Endothelial cell of umbilical vein (primary cell): ENCODE results near the gene MORN3. TPM values are rescaled to one million over a fixed set of nuclear protein-coding genes. Genes with fewer than 3 reads are reported as not detected.

Experiments used
- BruUV-seq: library from RNA; stranded (reverse); fragments of 400-500 nt; replicated peaks from 2 replicates; lab custom pipeline; 2021; lab: Mats Ljungman, UMichigan
- CTCF ChIA-PET: fragments of 300-600, 350-600 bp; sonication (Branson Sonifier 250); formaldehyde crosslinking; loops from one replicate; lab custom pipeline; 2021; ENCODE audit warnings: antibody characterized with exemption, inconsistent platforms; lab: Charles Lee
- POLR2A ChIA-PET: fragments of 300-600, 350-600 bp; sonication (Branson Sonifier 250); formaldehyde crosslinking; loops from one replicate; lab custom pipeline; 2021; ENCODE audit warnings: antibody characterized with exemption, inconsistent platforms; lab: Charles Lee
- DNase-seq: peaks from one replicate; pipeline ENCODE4 v3.0.0-alpha.2; 2011; ENCODE audit warnings: low read depth, low spot score
- FAIRE-seq: peaks from 2 replicates; lab custom pipeline; 2011; peaks lifted over from hg19 to GRCh38; lab: Jason Lieb, UNC
- H2AFZ ChIP-seq: 2 replicates; pipeline ENCODE4 v1.6.0; 2012; ENCODE audit warnings: low read depth, low read length, control low read depth, inconsistent platforms
- H3K27ac ChIP-seq: 2 replicates; pipeline ENCODE4 v1.5.1; 2011; ENCODE audit warnings: low read depth, mild to moderate bottlenecking, control low read depth, low read length, moderate library complexity; ENCODE audit not compliant: insufficient read depth
- H3K27me3 ChIP-seq, 2 experiments: 2 replicates each; pipeline versions ENCODE4 v1.6.0 to v1.6.1; 2011; ENCODE audit warnings: low read length in 2 of 2, mixed read lengths in 1 of 2; ENCODE audit not compliant: control insufficient read depth in 2 of 2, insufficient read depth in 2 of 2
- H3K36me3 ChIP-seq, 2 experiments: 2 replicates in 1 of 2; 3 replicates in 1 of 2; pipeline ENCODE4 v1.5.1; 2011; ENCODE audit warnings: low read length in 2 of 2, mild to moderate bottlenecking in 1 of 2, moderate library complexity in 1 of 2; ENCODE audit not compliant: control insufficient read depth in 2 of 2, insufficient read depth in 2 of 2; ENCODE audit errors: extremely low read depth in 1 of 2
- H3K4me1 ChIP-seq: 3 replicates; pipeline ENCODE4 v1.5.1; 2011; ENCODE audit warnings: mild to moderate bottlenecking, low read length; ENCODE audit not compliant: control insufficient read depth, insufficient read depth; ENCODE audit errors: extremely low read depth
- H3K4me2 ChIP-seq: 2 replicates; pipeline ENCODE4 v1.6.1; 2011; ENCODE audit warnings: low read length, control low read depth, mixed read lengths; ENCODE audit not compliant: insufficient read depth
- H3K4me3 ChIP-seq, 3 experiments: fragments of 200-600 bp in 1 of 3; sonication (generic), shearing (Covaris generic) in 1 of 3; replicated peaks in 1 of 3; 2 replicates each; pipeline ENCODE4 v1.5.1; 2011 to 2016; ENCODE audit warnings: control low read depth in 3 of 3, low read length in 3 of 3, mild to moderate bottlenecking in 2 of 3, inconsistent platforms in 1 of 3, low read depth in 1 of 3, moderate library complexity in 1 of 3; ENCODE audit not compliant: insufficient read depth in 1 of 3
- H3K79me2 ChIP-seq: 2 replicates; pipeline ENCODE4 v1.6.0; 2012; ENCODE audit warnings: low read length, inconsistent platforms; ENCODE audit not compliant: control insufficient read depth, insufficient read depth
- H3K9ac ChIP-seq: replicated peaks from 2 replicates; pipeline ENCODE3; 2011; ENCODE audit warnings: low read length, control low read depth; ENCODE audit not compliant: insufficient read depth; ENCODE audit errors: extremely low read depth
- H3K9me1 ChIP-seq: replicated peaks from 3 replicates; pipeline ENCODE4 v1.6.0; 2011; ENCODE audit warnings: mild to moderate bottlenecking, low read length; ENCODE audit not compliant: control insufficient read depth, insufficient read depth; ENCODE audit errors: extremely low read depth
- H3K9me3 ChIP-seq: replicated peaks from 2 replicates; pipeline ENCODE4 v1.5.1; 2012; ENCODE audit warnings: low read length, inconsistent platforms; ENCODE audit not compliant: control insufficient read depth, insufficient read depth
- H4K20me1 ChIP-seq: replicated peaks from 2 replicates; pipeline ENCODE3; 2011; ENCODE audit warnings: mild to moderate bottlenecking, low read length; ENCODE audit not compliant: control insufficient read depth, insufficient read depth; ENCODE audit errors: extremely low read depth
- CTCF ChIP-seq, 2 donors: IDR thresholded peaks; 1 replicate in 1 of 2; 2 replicates in 1 of 2; pipeline ENCODE4 v1.5.1; 2011; ENCODE audit warnings: low read length in 2 of 2, mild to moderate bottlenecking in 2 of 2, moderate library complexity in 2 of 2, control low read depth in 1 of 2, inconsistent platforms in 1 of 2, low read depth in 1 of 2; ENCODE audit not compliant: insufficient read depth in 1 of 2; ENCODE audit errors: extremely low read depth in 1 of 2
- GATA2 ChIP-seq: IDR thresholded peaks from 2 replicates; pipeline ENCODE4 v1.7.0; 2011; ENCODE audit warnings: low read depth, mild to moderate bottlenecking, moderate library complexity, mixed read lengths, low read length; ENCODE audit not compliant: insufficient read length, insufficient read depth
- JUN ChIP-seq: IDR thresholded peaks from 2 replicates; pipeline ENCODE4 v1.6.1; 2011; ENCODE audit warnings: borderline replicate concordance, low read depth; ENCODE audit not compliant: insufficient read length, insufficient read depth
- POLR2AphosphoS5 ChIP-seq: IDR thresholded peaks from 2 replicates; pipeline ENCODE4 v1.6.1; 2012; ENCODE audit warnings: low read depth, mild to moderate bottlenecking, control low read depth, low read length, moderate library complexity; ENCODE audit not compliant: insufficient read depth
- dilution Hi-C: fragments of 300-500 bp; cut with MboI; formaldehyde crosslinking; loops from one replicate; pipeline ENCODE4 v1.15.0; 2019; ENCODE audit warnings: low sequenced_read_pairs; ENCODE audit not compliant: extremely low pct_ligation_motif_present
- intact Hi-C: fragments of 100-400 bp; cut with micrococcal nuclease; formaldehyde crosslinking; loops from one replicate; pipeline ENCODE4 v1.10.0; 2022
- polyA plus RNA-seq, 4 experiments: library from polyadenylated mRNA; depleted of rRNA in 3 of 4; stranded (reverse) in 3 of 4; unstranded in 1 of 4; fragments of >200 nt; gene quantifications; 2 replicates each; pipeline versions ENCODE4 v1.2.1 to v1.2.3, GENCODE V29; 2011 to 2012; ENCODE audit warnings: missing spikeins in 1 of 4
- total RNA-seq: library from RNA; stranded (reverse); gene quantifications from 2 replicates; pipeline ENCODE4 v1.2.3, GENCODE V29; 2021

Gene MORN3
- total and polyA plus RNA-seq, 2 donors (not counting 3 experiments of a cell fraction or from before 2014, with no cell fraction given): 0.66 to 0.73 TPM

- CTCF ChIA-PET: interaction anchor here (1.0 to 1.8 kb wide), 3 partner anchors 16 to 100 kb away, joined by 5 to 13 read pairs (median 7); partner anchors contain the start of genes MORN3 and ORAI1
These were observed 16.5 kb downstream of the MORN3 start for GRCh38 chr12:121652767-121653497.

More at GRCh38 chr12:121652767-121653497, 16.5 kb downstream of the MORN3 start:
- Histone ChIP-seq H3K4me1 (no peaks in the 10 kb centered on the region), H3K4me2 (no peak overlapping the region), H3K27me3 (no peaks in the 10 kb centered on the region), H2AFZ (no peak overlapping the region), H3K4me3 (no peak overlapping the region), H3K9me3 (no peaks in the 10 kb centered on the region), H3K9me1 (no peaks in the 10 kb centered on the region), H4K20me1 (no peaks in the 10 kb centered on the region), H3K79me2 (no peaks in the 10 kb centered on the region), H3K27ac (no peak overlapping the region), H3K36me3 (no peaks in the 10 kb centered on the region), H3K9ac (no peak overlapping the region)
- intact Hi-C loops (no loop called here), dilution Hi-C loops (no loop called here)
- TF ChIP-seq GATA2 (no peak), POLR2AphosphoS5 (no peak), JUN (no peak), CTCF (IDR thresholded peaks at IDR 0.05; ENCODE audit: extremely low read depth in 1 of 2, insufficient read depth in 1 of 2, low read depth in 1 of 2, low read length in 2 of 2) (no peak)
- POLR2A ChIA-PET: no interaction called here
- FAIRE-seq (no peak), DNase-seq (no peak)
- no TSS peak for BruUV-seq
